AG10803 (cell line): Measurements from ENCODE around the gene FAM210A.

Experiments used
- DNase-seq: peaks from one replicate; pipeline ENCODE4 v3.0.0; 2010; ENCODE audit warnings: low read depth
- H3K4me3 ChIP-seq: 2 replicates; pipeline ENCODE4 v1.5.1; 2011; ENCODE audit warnings: mild to moderate bottlenecking, low read length, control low read depth
- TF ChIP-seq, protein P1 (sequence below): conservative IDR thresholded peaks from 2 replicates; pipeline ENCODE4 v1.5.1; 2011; ENCODE audit warnings: mild to moderate bottlenecking, low read length, control low read depth, inconsistent platforms

The FAM210A gene

DNA sequence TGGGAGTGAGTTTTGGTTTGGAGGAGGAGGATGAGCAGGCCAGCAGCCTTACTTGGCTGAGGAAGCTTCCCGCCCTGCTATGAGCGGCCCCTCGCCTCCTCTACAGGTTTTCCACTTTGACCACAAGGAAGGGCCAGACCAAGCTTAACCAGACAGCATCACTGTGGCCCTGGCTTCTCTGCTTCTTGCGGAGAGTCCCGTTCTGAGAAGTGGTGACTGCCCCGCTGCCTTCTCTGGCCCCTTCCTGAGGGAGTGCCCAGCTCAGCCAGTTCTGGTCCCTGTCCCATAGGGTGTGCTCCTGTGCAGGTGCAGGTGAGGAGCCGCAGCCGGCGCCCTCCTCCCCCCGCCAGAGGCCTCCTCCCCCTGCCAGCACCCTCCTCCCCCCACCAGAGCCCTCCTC, 101.0 kb downstream of the FAM210A start:
- TF ChIP-seq, protein P1, sequence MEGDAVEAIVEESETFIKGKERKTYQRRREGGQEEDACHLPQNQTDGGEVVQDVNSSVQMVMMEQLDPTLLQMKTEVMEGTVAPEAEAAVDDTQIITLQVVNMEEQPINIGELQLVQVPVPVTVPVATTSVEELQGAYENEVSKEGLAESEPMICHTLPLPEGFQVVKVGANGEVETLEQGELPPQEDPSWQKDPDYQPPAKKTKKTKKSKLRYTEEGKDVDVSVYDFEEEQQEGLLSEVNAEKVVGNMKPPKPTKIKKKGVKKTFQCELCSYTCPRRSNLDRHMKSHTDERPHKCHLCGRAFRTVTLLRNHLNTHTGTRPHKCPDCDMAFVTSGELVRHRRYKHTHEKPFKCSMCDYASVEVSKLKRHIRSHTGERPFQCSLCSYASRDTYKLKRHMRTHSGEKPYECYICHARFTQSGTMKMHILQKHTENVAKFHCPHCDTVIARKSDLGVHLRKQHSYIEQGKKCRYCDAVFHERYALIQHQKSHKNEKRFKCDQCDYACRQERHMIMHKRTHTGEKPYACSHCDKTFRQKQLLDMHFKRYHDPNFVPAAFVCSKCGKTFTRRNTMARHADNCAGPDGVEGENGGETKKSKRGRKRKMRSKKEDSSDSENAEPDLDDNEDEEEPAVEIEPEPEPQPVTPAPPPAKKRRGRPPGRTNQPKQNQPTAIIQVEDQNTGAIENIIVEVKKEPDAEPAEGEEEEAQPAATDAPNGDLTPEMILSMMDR = no peak
- H3K4me3 ChIP-seq = no peak overlapping the region
- DNase-seq = no peak

DNA sequence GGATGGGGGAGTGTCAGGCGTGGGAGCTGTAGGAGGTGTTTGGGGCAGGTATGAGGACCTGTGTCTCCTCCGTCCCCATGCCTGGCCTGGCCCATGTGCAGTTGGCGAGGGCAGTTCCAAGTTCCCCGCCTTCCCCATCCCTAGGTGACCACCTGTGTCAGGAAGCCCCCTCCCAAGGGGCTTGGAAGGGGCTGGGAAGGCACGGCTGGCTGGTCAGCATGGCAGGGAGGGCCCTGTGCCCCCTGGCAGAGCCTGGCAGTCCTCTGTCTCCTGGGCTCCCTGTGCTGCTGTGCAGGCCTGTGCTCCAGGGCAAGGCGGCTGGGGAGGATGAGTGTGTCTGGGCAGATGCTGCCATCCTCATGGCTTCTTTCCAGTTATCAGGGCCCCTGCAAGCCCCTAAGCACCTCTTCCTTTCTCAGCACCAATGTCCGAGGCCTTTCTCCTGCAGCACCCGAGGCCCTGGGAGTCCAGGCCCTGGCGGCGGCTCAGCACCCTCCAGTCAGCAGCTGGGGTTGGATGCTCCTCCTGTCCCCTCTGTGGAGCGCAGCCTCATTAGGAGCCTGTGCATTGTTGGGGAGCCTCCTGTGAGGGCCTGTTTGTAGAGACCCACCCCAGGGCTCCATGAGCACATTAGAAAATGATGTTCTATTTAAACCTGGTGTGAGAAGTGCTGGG, 101.7 kb downstream of the FAM210A start:
- DNase-seq = no peak
- TF ChIP-seq, protein P1 = no peak
- H3K4me3 ChIP-seq = no peak overlapping the region

DNA sequence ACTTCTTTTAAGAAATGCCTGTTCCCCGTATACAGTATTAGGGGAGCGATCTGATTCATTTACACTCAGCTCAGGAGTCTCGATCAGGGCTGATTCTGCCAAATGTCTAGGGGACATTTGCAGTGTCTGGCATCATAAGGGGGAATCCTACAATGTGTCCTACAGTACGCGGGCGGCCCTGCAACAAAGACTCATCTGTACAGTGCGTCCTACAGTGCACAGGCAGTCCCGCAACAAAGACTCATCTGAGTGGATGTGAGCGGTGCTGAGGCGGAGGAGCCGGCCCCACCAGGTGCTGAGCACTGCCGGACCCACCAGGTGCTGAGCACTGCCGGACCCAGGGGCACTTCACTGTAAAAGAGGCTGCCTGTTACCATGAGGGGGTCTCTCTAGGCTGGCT, 102.5 kb downstream of the FAM210A start:
- TF ChIP-seq, protein P1 = no peak
- no peak for DNase-seq
- no peak overlapping the region for H3K4me3 ChIP-seq

DNA sequence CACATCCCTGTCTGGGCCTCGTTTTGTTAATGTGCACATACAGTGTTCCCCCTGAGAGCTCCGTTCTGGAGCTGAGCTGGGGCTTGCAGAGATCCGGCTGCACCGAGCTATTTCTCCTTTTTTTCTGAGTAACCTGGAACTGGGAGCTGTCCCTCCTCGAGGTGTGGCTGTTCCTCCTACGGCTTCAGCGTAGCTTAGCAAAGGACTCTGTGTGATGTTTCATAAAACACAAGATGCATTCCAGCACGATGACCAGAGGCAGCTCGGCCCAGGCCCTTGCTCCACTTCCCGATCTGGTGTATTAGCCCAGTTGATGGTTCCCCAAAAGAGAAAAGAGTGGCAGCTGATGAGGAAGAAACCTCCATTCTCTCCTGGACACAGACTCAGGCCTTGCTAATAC, 103.0 kb downstream of the FAM210A start:
- no peak overlapping the region for H3K4me3 ChIP-seq
- no peak for DNase-seq
- TF ChIP-seq, protein P1 = no peak

DNA sequence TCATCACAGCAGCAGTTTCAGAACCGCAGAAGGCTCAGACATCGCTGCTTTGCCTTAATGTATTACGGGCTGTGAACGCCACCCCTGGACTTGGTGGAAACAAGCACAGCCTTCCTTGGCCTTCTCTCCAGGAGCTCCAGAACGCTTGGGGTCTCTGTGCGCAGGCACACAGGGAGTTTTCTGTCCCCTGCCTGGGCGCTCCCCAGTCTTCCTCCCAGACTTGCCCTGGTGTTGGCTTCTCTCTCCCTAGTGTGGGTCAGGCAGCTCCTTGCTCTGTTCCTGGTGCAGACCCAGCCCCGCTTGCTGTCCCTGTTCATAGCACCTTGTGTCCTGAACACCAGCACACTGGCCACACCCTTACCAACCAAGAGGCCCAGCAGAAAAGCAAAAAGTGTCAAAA, 103.6 kb downstream of the FAM210A start:
- no peak for DNase-seq
- no peak overlapping the region for H3K4me3 ChIP-seq
- TF ChIP-seq, protein P1 = no peak

DNA sequence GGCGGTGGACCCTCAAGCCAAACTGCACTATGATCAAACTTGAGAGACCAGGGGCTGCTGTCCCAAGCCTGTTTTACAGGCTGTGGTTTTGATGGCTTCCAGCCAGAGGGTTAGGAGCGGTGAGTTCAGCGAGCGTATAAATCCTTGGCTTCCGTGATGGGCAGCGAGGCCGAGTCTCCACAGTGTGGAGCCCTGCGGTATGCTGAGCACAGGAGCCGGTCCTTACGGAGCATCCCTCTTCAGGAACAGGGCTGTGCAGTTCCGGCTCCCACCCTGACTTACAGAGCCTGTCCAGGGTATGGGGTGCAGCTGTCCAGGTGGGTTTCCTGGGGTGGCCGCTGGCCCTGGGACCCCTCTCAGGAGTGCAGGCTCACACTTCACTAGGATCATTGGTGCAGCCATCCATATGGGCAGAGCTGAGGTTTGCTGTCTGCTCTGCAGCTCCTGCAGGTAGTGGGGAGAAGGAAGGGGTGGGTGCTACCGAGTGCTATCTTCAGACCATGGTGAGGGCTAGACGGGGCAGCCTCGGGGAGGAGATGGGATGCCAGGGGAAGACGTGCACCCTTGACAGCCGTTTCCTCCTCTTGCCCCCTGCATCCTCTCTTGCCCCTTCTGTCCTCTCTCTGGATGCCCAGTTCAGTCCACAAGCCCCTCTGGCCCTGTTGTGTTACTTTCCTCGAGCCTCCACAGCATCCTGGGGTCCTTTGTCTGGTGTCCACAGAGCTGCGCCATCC, 104.3 kb downstream of the FAM210A start:
- H3K4me3 ChIP-seq = no peak overlapping the region
- DNase-seq = no peak
- TF ChIP-seq, protein P1 = no peak

DNA sequence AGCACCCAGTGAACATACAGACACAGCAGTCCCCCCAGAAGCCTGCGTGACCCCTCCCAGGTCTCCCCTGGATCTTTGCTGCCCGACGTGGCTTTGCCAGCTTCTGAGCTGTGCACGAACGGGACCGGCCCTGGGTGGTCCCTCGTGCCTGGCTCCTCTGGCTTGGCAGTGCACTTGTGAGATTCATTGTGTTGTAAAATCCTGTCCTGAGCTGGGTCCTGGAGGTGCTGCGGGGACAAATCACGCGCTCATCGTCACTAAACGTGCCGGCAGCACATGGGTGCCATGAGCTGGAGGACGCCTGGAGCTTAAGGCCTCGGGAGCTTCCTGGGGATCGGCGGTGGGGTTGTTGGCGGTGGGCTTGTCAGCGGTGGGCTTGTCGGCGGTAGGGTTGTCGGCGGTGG, 104.9 kb downstream of the FAM210A start:
- H3K4me3 ChIP-seq = no peak overlapping the region
- TF ChIP-seq, protein P1 = no peak
- DNase-seq = no peak
